ENCODE results near the gene HMCN2.

Gene HMCN2

DNA sequence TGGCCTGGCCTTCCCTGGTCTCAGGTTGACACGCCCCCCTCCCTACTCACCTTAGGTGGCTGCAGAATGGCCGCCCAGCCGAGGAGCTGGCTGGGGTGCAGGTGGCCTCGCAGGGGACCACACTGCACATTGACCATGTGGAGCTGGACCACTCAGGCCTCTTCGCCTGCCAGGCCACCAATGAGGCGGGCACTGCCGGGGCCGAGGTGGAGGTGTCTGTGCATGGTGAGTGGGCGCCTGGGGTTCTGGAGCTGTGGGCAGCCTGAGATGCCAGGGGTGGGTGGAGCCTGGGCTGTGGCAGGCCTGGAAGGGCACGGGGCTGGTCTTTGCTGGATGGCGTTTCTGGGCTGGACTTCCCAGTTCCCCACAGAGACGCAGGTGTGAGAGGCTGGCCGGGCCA is 90.5 kb downstream of the HMCN2 start:
- H2BK15ac ChIP-seq (ENCODE audit: low read length) = no peak overlapping the region
- peak overlapping the region; percentile 35 for H3K23ac ChIP-seq (ENCODE audit: low read depth, low read length, poor library complexity)
- H3K4me3 ChIP-seq (ENCODE audit: low read length in 2 of 2) = no peak overlapping the region
- H3K14ac ChIP-seq (ENCODE audit: low read length) = peak overlapping the region; percentile 84
- H3K27me3 ChIP-seq (ENCODE audit: control insufficient read depth in 3 of 3, insufficient read depth in 3 of 3, low read depth in 1 of 3, low read length in 3 of 3) = no peaks in the 10 kb centered on the region
- no peaks in the 10 kb centered on the region for H3K9me3 ChIP-seq (replicated peaks in 1 of 2; ENCODE audit: control insufficient read depth in 2 of 2, insufficient read depth in 1 of 2, low read depth in 1 of 2, low read length in 2 of 2)
- no peak overlapping the region for H3K27ac ChIP-seq (replicated peaks; ENCODE audit: low read length)
- H2AFZ ChIP-seq (ENCODE audit: low read length) = no peak overlapping the region
- H2BK120ac ChIP-seq (ENCODE audit: low read depth, low read length) = no peak overlapping the region
- H4K91ac ChIP-seq (ENCODE audit: low read depth, low read length, poor library complexity) = no peak overlapping the region
- H3K9ac ChIP-seq (ENCODE audit: low read depth, low read length, poor library complexity) = no peak overlapping the region
- peaks cover 1% of the 10 kb centered on the region for H3K79me1 ChIP-seq (ENCODE audit: low read depth, low read length)
- no peak overlapping the region for H2AK5ac ChIP-seq (ENCODE audit: low read depth, low read length)
- no peak overlapping the region for H3K4ac ChIP-seq (ENCODE audit: low read length)
- H3K36me3 ChIP-seq (replicated peaks in 1 of 2; ENCODE audit: control insufficient read depth in 2 of 2, insufficient read depth in 2 of 2, low read length in 2 of 2) = no peaks in the 10 kb centered on the region
- H4K8ac ChIP-seq (ENCODE audit: low read depth, low read length) = peak overlapping the region; percentile 17
- no peak overlapping the region for H2BK5ac ChIP-seq (ENCODE audit: low read length)
- no peak overlapping the region for H3K4me2 ChIP-seq (ENCODE audit: insufficient read depth, low read length, poor library complexity, severe bottlenecking)
- WGBS, 2 donors (ENCODE audit: extremely low coverage in 2 of 2, insufficient read length in 2 of 2, insufficient replicate concordance in 1 of 2) = no CpG with 5 or more reads among the region's 13 CpGs
- DNase-seq (ENCODE audit: low spot score) = no peak
- H2BK12ac ChIP-seq (ENCODE audit: low read length) = peak overlapping the region; percentile 16
- peak overlapping the region; percentile 85 for H3K18ac ChIP-seq (ENCODE audit: low read length)
- H3K4me1 ChIP-seq (ENCODE audit: control insufficient read depth in 2 of 2, insufficient read depth in 1 of 2, low read depth in 1 of 2, low read length in 2 of 2) = peaks cover 0 to 3% of the 10 kb centered on the region in 2 donors

DNA sequence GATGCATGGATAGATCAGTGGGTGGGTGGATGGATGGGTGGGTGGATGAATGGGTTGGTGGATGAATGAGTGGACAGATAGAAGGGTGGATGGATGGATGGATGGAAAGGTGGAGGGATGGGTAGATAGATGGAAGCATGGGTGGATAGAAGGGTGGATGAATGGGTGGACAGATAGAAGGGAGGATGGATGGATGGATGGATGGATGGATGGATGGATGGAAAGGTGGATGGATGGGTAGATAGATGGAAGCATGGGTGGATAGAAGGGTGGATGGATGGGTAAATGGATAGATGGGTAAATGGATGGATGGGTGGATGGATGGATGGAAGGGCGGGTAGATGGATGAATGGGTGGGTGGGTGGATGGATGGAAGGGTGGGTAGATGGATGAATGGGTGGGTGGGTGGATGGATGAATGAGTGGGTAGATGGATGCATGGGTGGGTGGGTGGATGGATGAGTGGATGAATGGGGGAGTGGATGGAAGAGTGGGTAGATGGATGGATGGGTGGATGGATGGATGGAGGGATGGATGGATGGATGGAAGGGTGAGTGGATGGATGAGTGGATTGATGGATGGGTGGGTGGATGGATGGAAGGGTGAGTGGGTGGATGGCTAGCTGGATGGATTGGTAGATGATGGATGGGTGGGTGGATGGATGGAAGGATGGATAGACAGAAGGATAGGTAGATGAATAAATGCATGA is 91.5 kb downstream of the HMCN2 start:
- no peak overlapping the region for H2BK5ac ChIP-seq (ENCODE audit: low read length)
- H3K4me3 ChIP-seq (ENCODE audit: low read length in 2 of 2) = no peak overlapping the region
- no peak overlapping the region for H2AFZ ChIP-seq (ENCODE audit: low read length)
- H4K8ac ChIP-seq (ENCODE audit: low read depth, low read length) = no peak overlapping the region
- 100% methylated on average over 1 of the region's 1 CpG; no CpG with 5 or more reads in 1 of the 2 donors for WGBS, 2 donors (ENCODE audit: extremely low coverage in 2 of 2, insufficient read length in 2 of 2, insufficient replicate concordance in 1 of 2)
- no peak overlapping the region for H2BK12ac ChIP-seq (ENCODE audit: low read length)
- H3K36me3 ChIP-seq (replicated peaks in 1 of 2; ENCODE audit: control insufficient read depth in 2 of 2, insufficient read depth in 2 of 2, low read length in 2 of 2) = no peaks in the 10 kb centered on the region
- H3K23ac ChIP-seq (ENCODE audit: low read depth, low read length, poor library complexity) = no peak overlapping the region
- H2BK15ac ChIP-seq (ENCODE audit: low read length) = peak overlapping the region; percentile 43
- no peak overlapping the region for H2BK120ac ChIP-seq (ENCODE audit: low read depth, low read length)
- H3K4me2 ChIP-seq (ENCODE audit: insufficient read depth, low read length, poor library complexity, severe bottlenecking) = no peak overlapping the region
- no peak overlapping the region for H3K4ac ChIP-seq (ENCODE audit: low read length)
- DNase-seq (ENCODE audit: low spot score) = no peak
- H3K27ac ChIP-seq (replicated peaks; ENCODE audit: low read length) = no peak overlapping the region
- H3K79me1 ChIP-seq (ENCODE audit: low read depth, low read length) = peaks cover 1% of the 10 kb centered on the region
- H3K18ac ChIP-seq (ENCODE audit: low read length) = no peak overlapping the region
- peak overlapping the region; percentile 75 for H3K14ac ChIP-seq (ENCODE audit: low read length)
- H3K4me1 ChIP-seq (ENCODE audit: control insufficient read depth in 2 of 2, insufficient read depth in 1 of 2, low read depth in 1 of 2, low read length in 2 of 2) = peaks cover 0 to 3% of the 10 kb centered on the region in 2 donors
- H4K91ac ChIP-seq (ENCODE audit: low read depth, low read length, poor library complexity) = no peak overlapping the region
- no peak overlapping the region for H3K9ac ChIP-seq (ENCODE audit: low read depth, low read length, poor library complexity)
- no peaks in the 10 kb centered on the region for H3K9me3 ChIP-seq (replicated peaks in 1 of 2; ENCODE audit: control insufficient read depth in 2 of 2, insufficient read depth in 1 of 2, low read depth in 1 of 2, low read length in 2 of 2)
- no peak overlapping the region for H2AK5ac ChIP-seq (ENCODE audit: low read depth, low read length)
- no peaks in the 10 kb centered on the region for H3K27me3 ChIP-seq (ENCODE audit: control insufficient read depth in 3 of 3, insufficient read depth in 3 of 3, low read depth in 1 of 3, low read length in 3 of 3)

DNA sequence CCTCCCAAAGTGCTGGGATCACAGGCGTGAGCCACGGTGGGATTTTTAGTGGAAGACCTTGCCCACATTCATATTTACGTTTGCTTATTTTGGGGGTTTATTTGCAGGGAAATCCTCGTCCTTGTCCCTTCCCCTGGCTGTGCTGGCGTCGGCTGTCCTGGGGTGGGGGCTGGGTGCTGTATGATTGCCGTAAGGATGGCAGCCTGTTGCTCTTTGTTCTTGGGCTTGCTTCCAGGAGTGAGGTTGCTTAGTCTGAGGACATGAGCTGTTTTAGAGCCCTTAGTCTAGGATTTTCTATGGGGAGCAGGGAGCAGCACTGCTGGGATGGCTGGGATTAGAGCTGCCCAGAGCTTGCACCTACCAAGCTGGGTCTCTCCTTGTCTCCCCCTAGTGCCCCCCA is 93.4 kb downstream of the HMCN2 start:
- no peak for DNase-seq (ENCODE audit: low spot score)
- no peaks in the 10 kb centered on the region for H3K9me3 ChIP-seq (replicated peaks in 1 of 2; ENCODE audit: control insufficient read depth in 2 of 2, insufficient read depth in 1 of 2, low read depth in 1 of 2, low read length in 2 of 2)
- no peak overlapping the region for H2BK12ac ChIP-seq (ENCODE audit: low read length)
- H3K4me2 ChIP-seq (ENCODE audit: insufficient read depth, low read length, poor library complexity, severe bottlenecking) = no peak overlapping the region
- no peaks in the 10 kb centered on the region for H3K4me1 ChIP-seq (ENCODE audit: control insufficient read depth in 2 of 2, insufficient read depth in 1 of 2, low read depth in 1 of 2, low read length in 2 of 2)
- H3K4ac ChIP-seq (ENCODE audit: low read length) = no peak overlapping the region
- no peak overlapping the region for H3K4me3 ChIP-seq (ENCODE audit: low read length in 2 of 2)
- no peaks in the 10 kb centered on the region for H3K79me1 ChIP-seq (ENCODE audit: low read depth, low read length)
- no peak overlapping the region for H2AFZ ChIP-seq (ENCODE audit: low read length)
- H4K91ac ChIP-seq (ENCODE audit: low read depth, low read length, poor library complexity) = no peak overlapping the region
- no peak overlapping the region for H3K18ac ChIP-seq (ENCODE audit: low read length)
- no peak overlapping the region for H2BK120ac ChIP-seq (ENCODE audit: low read depth, low read length)
- H3K9ac ChIP-seq (ENCODE audit: low read depth, low read length, poor library complexity) = no peak overlapping the region
- no peaks in the 10 kb centered on the region for H3K27me3 ChIP-seq (ENCODE audit: control insufficient read depth in 3 of 3, insufficient read depth in 3 of 3, low read depth in 1 of 3, low read length in 3 of 3)
- H3K23ac ChIP-seq (ENCODE audit: low read depth, low read length, poor library complexity) = no peak overlapping the region
- no peak overlapping the region for H3K27ac ChIP-seq (replicated peaks; ENCODE audit: low read length)
- no peaks in the 10 kb centered on the region for H3K36me3 ChIP-seq (replicated peaks in 1 of 2; ENCODE audit: control insufficient read depth in 2 of 2, insufficient read depth in 2 of 2, low read length in 2 of 2)
- H2AK5ac ChIP-seq (ENCODE audit: low read depth, low read length) = no peak overlapping the region
- H3K14ac ChIP-seq (ENCODE audit: low read length) = no peak overlapping the region
- H2BK5ac ChIP-seq (ENCODE audit: low read length) = no peak overlapping the region
- no peak overlapping the region for H4K8ac ChIP-seq (ENCODE audit: low read depth, low read length)
- WGBS, 2 donors (ENCODE audit: extremely low coverage in 2 of 2, insufficient read length in 2 of 2, insufficient replicate concordance in 1 of 2) = no CpG with 5 or more reads among the region's 7 CpGs
- H2BK15ac ChIP-seq (ENCODE audit: low read length) = no peak overlapping the region

DNA sequence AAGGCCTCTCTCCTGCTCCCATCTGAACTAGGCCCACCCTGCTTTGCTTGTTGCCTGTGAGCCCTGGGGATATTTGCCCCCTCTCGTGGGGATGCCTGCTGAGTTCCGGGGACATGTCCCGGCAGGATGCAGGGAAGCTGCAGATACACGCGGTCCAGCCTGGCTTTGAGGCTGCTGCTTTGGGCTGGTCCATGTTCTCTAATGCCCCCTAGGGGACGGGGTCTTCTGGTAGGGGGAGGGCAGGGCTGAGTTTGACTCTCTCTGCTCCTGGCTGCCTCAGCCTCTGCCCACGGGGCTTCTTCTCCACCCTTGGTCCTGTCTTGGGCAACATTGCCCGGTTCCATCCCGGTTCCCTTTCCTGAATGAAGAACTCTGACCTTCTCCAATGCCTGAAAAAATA is 94.3 kb downstream of the HMCN2 start:
- Histone ChIP-seq H3K4ac (ENCODE audit: low read length) (no peak overlapping the region), H2BK12ac (ENCODE audit: low read length) (no peak overlapping the region), H3K27ac (replicated peaks; ENCODE audit: low read length) (no peak overlapping the region), H3K9me3 (replicated peaks in 1 of 2; ENCODE audit: control insufficient read depth in 2 of 2, insufficient read depth in 1 of 2, low read depth in 1 of 2, low read length in 2 of 2) (no peaks in the 10 kb centered on the region), H3K23ac (ENCODE audit: low read depth, low read length, poor library complexity) (no peak overlapping the region), H3K36me3 (replicated peaks in 1 of 2; ENCODE audit: control insufficient read depth in 2 of 2, insufficient read depth in 2 of 2, low read length in 2 of 2) (no peaks in the 10 kb centered on the region), H2BK5ac (ENCODE audit: low read length) (no peak overlapping the region), H3K27me3 (ENCODE audit: control insufficient read depth in 3 of 3, insufficient read depth in 3 of 3, low read depth in 1 of 3, low read length in 3 of 3) (no peaks in the 10 kb centered on the region), H4K8ac (ENCODE audit: low read depth, low read length) (no peak overlapping the region), H2AK5ac (ENCODE audit: low read depth, low read length) (no peak overlapping the region), H2AFZ (ENCODE audit: low read length) (no peak overlapping the region), H4K91ac (ENCODE audit: low read depth, low read length, poor library complexity) (no peak overlapping the region), H3K4me2 (ENCODE audit: insufficient read depth, low read length, poor library complexity, severe bottlenecking) (no peak overlapping the region), H3K9ac (ENCODE audit: low read depth, low read length, poor library complexity) (no peak overlapping the region), H3K18ac (ENCODE audit: low read length) (peak overlapping the region; percentile 20), H3K14ac (ENCODE audit: low read length) (no peak overlapping the region), H2BK120ac (ENCODE audit: low read depth, low read length) (no peak overlapping the region), H2BK15ac (ENCODE audit: low read length) (no peak overlapping the region), H3K79me1 (ENCODE audit: low read depth, low read length) (no peaks in the 10 kb centered on the region), H3K4me3 (ENCODE audit: low read length in 2 of 2) (no peak overlapping the region), H3K4me1 (ENCODE audit: control insufficient read depth in 2 of 2, insufficient read depth in 1 of 2, low read depth in 1 of 2, low read length in 2 of 2) (no peaks in the 10 kb centered on the region)
- no peak for DNase-seq (ENCODE audit: low spot score)
- no CpG with 5 or more reads among the region's 9 CpGs for WGBS, 2 donors (ENCODE audit: extremely low coverage in 2 of 2, insufficient read length in 2 of 2, insufficient replicate concordance in 1 of 2)
